CD4-positive, alpha-beta T cell (primary cell): Measurements from ENCODE around the gene ZNF273. TPM values are rescaled to one million over a fixed set of nuclear protein-coding genes. Genes with fewer than 3 reads are reported as not detected.
"Not testable (repeated sequence)": the region's sequence is repeated elsewhere in the genome, so short reads cannot be mapped to it uniquely, and the experiment has no call there.

ENCODE experiments used
- ATAC-seq: fragments of 200-7000 bp; cut with Tn5 transposase; one replicate; pipeline ENCODE4 v1.10.0; 2022; ENCODE audit warnings: mild to moderate bottlenecking; ENCODE audit not compliant: poor library complexity
- CTCF ChIA-PET: fragments of 350-600 bp; sonication (Branson Sonifier 250); formaldehyde crosslinking; loops from one replicate; lab custom pipeline; 2021; ENCODE audit warnings: antibody characterized with exemption, inconsistent platforms; lab: Charles Lee
- POLR2A ChIA-PET: fragments of 350-600 bp; sonication (Branson Sonifier 250); formaldehyde crosslinking; loops from one replicate; lab custom pipeline; 2021; ENCODE audit warnings: antibody characterized with exemption, inconsistent platforms; lab: Charles Lee
- DNase-seq, 14 experiments: peaks; one replicate each; pipeline ENCODE4 v3.0.0-alpha.2; 2013 to 2020; ENCODE audit warnings: mixed read lengths in 2 of 14
- H3K27ac ChIP-seq, 2 donors: one replicate each; pipeline versions ENCODE4 v1.5.1 to v1.7.0; 2013; ENCODE audit warnings: low read length in 2 of 2, low read depth in 1 of 2, mild to moderate bottlenecking in 1 of 2
- H3K27me3 ChIP-seq, 2 experiments: 1 replicate in 1 of 2; 2 replicates in 1 of 2; pipeline versions ENCODE4 v1.6.1 to v1.7.0; 2013; ENCODE audit warnings: low read length in 2 of 2, control low read depth in 1 of 2, mild to moderate bottlenecking in 1 of 2, moderate library complexity in 1 of 2; ENCODE audit not compliant: insufficient read depth in 2 of 2, control insufficient read depth in 1 of 2
- H3K36me3 ChIP-seq: one replicate; pipeline ENCODE4 v1.6.1; 2013; ENCODE audit warnings: low read length, control low read depth; ENCODE audit not compliant: insufficient read depth
- H3K4me1 ChIP-seq: one replicate; pipeline ENCODE4 v1.6.1; 2013; ENCODE audit warnings: low read length, control low read depth; ENCODE audit not compliant: insufficient read depth
- H3K4me3 ChIP-seq: one replicate; pipeline ENCODE4 v1.5.1; 2013; ENCODE audit warnings: mild to moderate bottlenecking, low read length, moderate library complexity
- H3K9me3 ChIP-seq, 2 experiments: 1 replicate in 1 of 2; 2 replicates in 1 of 2; pipeline versions ENCODE4 v1.6.1 to v1.7.0; 2013; ENCODE audit warnings: low read length in 2 of 2, mild to moderate bottlenecking in 2 of 2, control low read depth in 1 of 2, moderate library complexity in 1 of 2; ENCODE audit not compliant: control insufficient read depth in 1 of 2, insufficient read depth in 1 of 2
- H3K27ac Mint-ChIP-seq: one replicate; pipeline ENCODE4 v1.8.0; 2020; ENCODE audit warnings: mixed read lengths
- H3K27me3 Mint-ChIP-seq: one replicate; pipeline ENCODE4 v1.8.0; 2021; ENCODE audit warnings: mixed read lengths
- H3K36me3 Mint-ChIP-seq: one replicate; pipeline ENCODE4 v1.8.0; 2021; ENCODE audit warnings: low read depth, mixed read lengths
- H3K4me1 Mint-ChIP-seq: one replicate; pipeline ENCODE4 v1.8.0; 2021; ENCODE audit warnings: low read depth, mixed read lengths
- H3K4me3 Mint-ChIP-seq: one replicate; pipeline ENCODE4 v1.8.0; 2020; ENCODE audit warnings: mild to moderate bottlenecking, mixed read lengths
- H3K9me3 Mint-ChIP-seq: one replicate; pipeline ENCODE4 v1.8.0; 2020; ENCODE audit warnings: mixed read lengths
- intact Hi-C, 2 experiments: fragments of 100-400 bp; cut with DNase I in 1 of 2; cut with micrococcal nuclease in 1 of 2; formaldehyde crosslinking; loops; one replicate each; pipeline versions ENCODE4 v1.15.1 to v1.9.0; 2023 to 2025; cut with DNase I, micrococcal nuclease
- total RNA-seq, 174 experiments: library from RNA in 2 of 174; stranded (reverse) in 2 of 174; gene quantifications; one replicate each; pipeline ENCODE4 v1.2.3 and lab custom pipeline; 2021 to 2026
- TF ChIP-seq, protein P1 (sequence below): fragments of 200-600 bp; IDR thresholded peaks from one replicate; pipeline ENCODE4 v1.8.0; 2022; ENCODE audit warnings: antibody characterized with exemption, mild to moderate bottlenecking

Gene ZNF273
- total RNA-seq, 2 experiments from 2014 or later: 6.8 TPM

GRCh38 chr7:64888561-64888900 is 14.5 kb upstream of the ZNF273 start:
- H3K4me3 Mint-ChIP-seq: peak overlapping the region; percentile 93
- Histone ChIP-seq H3K27me3 (peaks cover 38 to 49% of the 10 kb centered on the region in 2 experiments), H3K27ac (no peak overlapping the region), H3K4me1 (peaks cover 27% of the 10 kb centered on the region), H3K36me3 (no peaks in the 10 kb centered on the region), H3K4me3 (peak overlapping the region; percentile 52), H3K9me3 (peaks cover 0 to 17% of the 10 kb centered on the region in 2 experiments)
- intact Hi-C loops: loop anchor here in 1 of 2 experiments (5.0 kb wide), 1 partner anchor 91 kb away; no protein-coding TSS in a partner anchor
- H3K9me3 Mint-ChIP-seq: no peaks in the 10 kb centered on the region
- H3K36me3 Mint-ChIP-seq: no peaks in the 10 kb centered on the region
- H3K4me1 Mint-ChIP-seq: peaks cover 18% of the 10 kb centered on the region
- ChIA-PET POLR2A (interaction anchor here (1.0 to 2.6 kb wide), 4 partner anchors 15 to 325 kb away, joined by 3 to 10 read pairs (median 4); partner anchors contain the start of genes ERV3-1, ZNF138, ZNF273 and ZNF680), CTCF (interaction anchor here (0.6 kb wide), 1 partner anchor 990 kb away, joined by 4 read pairs; no protein-coding TSS in a partner anchor)
- peak; percentile 36 for ATAC-seq
- H3K27ac Mint-ChIP-seq: no peak overlapping the region
- TF ChIP-seq, protein P1, sequence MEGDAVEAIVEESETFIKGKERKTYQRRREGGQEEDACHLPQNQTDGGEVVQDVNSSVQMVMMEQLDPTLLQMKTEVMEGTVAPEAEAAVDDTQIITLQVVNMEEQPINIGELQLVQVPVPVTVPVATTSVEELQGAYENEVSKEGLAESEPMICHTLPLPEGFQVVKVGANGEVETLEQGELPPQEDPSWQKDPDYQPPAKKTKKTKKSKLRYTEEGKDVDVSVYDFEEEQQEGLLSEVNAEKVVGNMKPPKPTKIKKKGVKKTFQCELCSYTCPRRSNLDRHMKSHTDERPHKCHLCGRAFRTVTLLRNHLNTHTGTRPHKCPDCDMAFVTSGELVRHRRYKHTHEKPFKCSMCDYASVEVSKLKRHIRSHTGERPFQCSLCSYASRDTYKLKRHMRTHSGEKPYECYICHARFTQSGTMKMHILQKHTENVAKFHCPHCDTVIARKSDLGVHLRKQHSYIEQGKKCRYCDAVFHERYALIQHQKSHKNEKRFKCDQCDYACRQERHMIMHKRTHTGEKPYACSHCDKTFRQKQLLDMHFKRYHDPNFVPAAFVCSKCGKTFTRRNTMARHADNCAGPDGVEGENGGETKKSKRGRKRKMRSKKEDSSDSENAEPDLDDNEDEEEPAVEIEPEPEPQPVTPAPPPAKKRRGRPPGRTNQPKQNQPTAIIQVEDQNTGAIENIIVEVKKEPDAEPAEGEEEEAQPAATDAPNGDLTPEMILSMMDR: no peak
- peak in 1 of 14 experiments; percentile 5 for DNase-seq
- peaks cover 80% of the 10 kb centered on the region for H3K27me3 Mint-ChIP-seq

DNA sequence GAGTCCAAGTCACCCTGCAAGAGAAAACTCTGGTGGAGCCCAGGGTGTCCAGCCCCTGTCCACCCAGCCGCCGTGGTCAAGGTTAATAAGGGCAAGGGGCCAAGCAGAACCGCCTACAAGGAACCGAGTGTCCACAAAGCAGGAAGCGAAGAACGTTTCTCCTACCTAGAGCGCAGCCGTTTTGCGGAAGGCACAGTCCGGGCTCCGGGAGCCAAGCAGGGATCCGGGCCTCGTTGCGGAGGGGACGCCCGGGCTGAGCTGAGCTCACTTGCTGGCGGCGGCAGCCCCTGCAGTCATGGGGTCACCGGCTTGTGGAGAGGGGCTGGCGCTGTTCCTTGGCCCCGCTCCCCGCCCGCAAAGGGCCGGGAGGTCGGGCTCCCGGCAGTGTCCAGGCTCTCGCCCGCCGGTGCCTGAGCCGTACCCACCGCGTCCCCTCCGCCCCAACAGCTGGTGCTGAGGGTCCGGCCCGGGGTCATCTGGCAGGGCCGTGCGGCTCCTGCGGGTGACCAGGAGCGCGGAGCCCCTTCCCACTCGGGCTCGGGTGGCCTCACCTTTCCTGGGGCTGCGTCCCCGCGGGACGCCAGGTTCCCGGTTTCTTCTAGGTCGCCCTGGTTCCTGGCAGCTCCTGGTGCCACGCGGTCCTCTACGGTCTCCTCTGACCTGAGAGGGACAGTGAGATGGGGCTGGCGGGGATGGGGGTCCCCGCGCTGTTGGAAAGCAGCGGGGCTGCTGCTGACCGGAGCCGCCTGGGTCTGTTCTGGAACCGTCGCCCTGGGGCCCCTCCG is 14.0 kb upstream of the ZNF273 start:
- ChIA-PET CTCF (no interaction called here), POLR2A (interaction anchor here (2.6 kb wide), 1 partner anchor 14 kb away, joined by 10 read pairs; the partner anchor contains the start of gene ZNF273)
- Mint-ChIP-seq H3K27me3 (peaks cover 74% of the 10 kb centered on the region), H3K36me3 (no peaks in the 10 kb centered on the region), H3K27ac (no peak overlapping the region), H3K4me3 (peak overlapping the region; percentile 93), H3K4me1 (peaks cover 18% of the 10 kb centered on the region), H3K9me3 (no peaks in the 10 kb centered on the region)
- Histone ChIP-seq H3K4me3 (peak overlapping the region; percentile 52), H3K27me3 (peaks cover 32 to 44% of the 10 kb centered on the region in 2 experiments), H3K27ac (no peak overlapping the region), H3K9me3 (peaks cover 0 to 16% of the 10 kb centered on the region in 2 experiments), H3K36me3 (no peaks in the 10 kb centered on the region), H3K4me1 (peaks cover 27% of the 10 kb centered on the region)
- ATAC-seq: peak; percentile 39
- TF ChIP-seq, protein P1: no peak
- intact Hi-C loops: loop anchor here in 1 of 2 experiments (5.0 kb wide), 1 partner anchor 92 kb away; no protein-coding TSS in a partner anchor
- peak in 3 of 14 experiments; percentile 20 to 47 (median 43) for DNase-seq

DNA sequence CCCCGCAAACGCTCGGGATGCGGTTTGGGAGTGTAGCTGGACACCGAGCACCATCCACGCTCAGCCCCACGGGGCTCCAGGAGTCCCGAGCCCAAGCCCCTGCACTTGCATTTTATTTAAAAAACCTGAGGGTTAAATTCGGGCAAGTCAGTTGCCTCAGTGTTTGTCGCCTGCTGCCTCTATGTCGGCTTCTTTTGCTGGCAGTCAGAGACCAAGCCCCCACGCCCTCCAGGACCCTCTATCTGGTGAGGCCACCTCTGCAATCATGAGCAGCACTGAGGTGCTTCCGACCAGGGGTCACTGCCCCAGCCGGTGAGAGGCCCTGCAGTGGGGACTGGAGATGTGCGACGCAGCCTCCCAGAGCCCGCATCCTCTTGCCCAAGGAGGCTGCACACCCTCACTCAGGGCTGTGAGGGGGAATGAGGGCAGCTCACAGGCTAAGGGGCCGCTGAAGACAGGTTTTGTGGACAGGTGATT is 13.3 kb upstream of the ZNF273 start:
- TF ChIP-seq, protein P1: no peak
- ChIA-PET POLR2A (interaction anchor here (2.3 to 2.6 kb wide), 2 partner anchors 13 to 14 kb away, joined by 10 read pairs; partner anchors contain the start of gene ZNF273), CTCF (no interaction called here)
- no peaks in the 10 kb centered on the region for H3K36me3 Mint-ChIP-seq
- intact Hi-C loops: loop anchor here in 1 of 2 experiments (5.0 kb wide), 1 partner anchor 92 kb away; no protein-coding TSS in a partner anchor
- no peak for DNase-seq
- peak overlapping the region; percentile 69 for H3K4me3 Mint-ChIP-seq
- H3K9me3 ChIP-seq: peaks cover 0 to 11% of the 10 kb centered on the region in 2 experiments
- H3K27ac Mint-ChIP-seq: no peak overlapping the region
- no peaks in the 10 kb centered on the region for H3K9me3 Mint-ChIP-seq
- peaks cover 18% of the 10 kb centered on the region for H3K4me1 Mint-ChIP-seq
- H3K27me3 Mint-ChIP-seq: peaks cover 68% of the 10 kb centered on the region
- ATAC-seq: no peak
- H3K4me1 ChIP-seq: peaks cover 27% of the 10 kb centered on the region
- H3K4me3 ChIP-seq: peak overlapping the region; percentile 52
- no peak overlapping the region for H3K27ac ChIP-seq
- no peaks in the 10 kb centered on the region for H3K36me3 ChIP-seq
- H3K27me3 ChIP-seq: peaks cover 32 to 40% of the 10 kb centered on the region in 2 experiments

DNA sequence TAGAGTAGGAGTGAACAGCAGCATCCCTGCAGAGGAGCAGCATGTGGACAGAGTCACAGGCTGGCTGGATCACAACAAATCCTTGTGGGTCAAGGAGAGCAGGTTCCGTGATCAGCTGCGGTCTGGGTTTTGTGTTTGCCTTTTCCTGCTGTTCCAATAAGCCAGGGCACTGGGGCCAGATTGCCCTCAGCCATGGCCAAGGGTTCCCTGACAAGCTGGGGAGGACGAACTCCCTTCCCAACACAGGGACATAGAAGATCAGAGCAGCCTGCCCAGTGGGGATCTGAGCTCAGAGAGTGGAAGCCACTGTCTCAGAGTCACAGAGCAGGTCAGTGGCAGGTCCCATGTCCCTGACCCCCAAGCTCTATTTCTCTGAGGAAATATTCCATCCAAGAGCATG is 12.8 kb upstream of the ZNF273 start:
- Mint-ChIP-seq H3K27me3 (peaks cover 62% of the 10 kb centered on the region), H3K4me1 (peaks cover 18% of the 10 kb centered on the region)
- intact Hi-C loops, H3K27ac ChIP-seq, H3K9me3 ChIP-seq, H3K27ac Mint-ChIP-seq, H3K4me3 Mint-ChIP-seq, DNase-seq, H3K36me3 ChIP-seq, H3K9me3 Mint-ChIP-seq, H3K4me3 ChIP-seq, H3K36me3 Mint-ChIP-seq, ATAC-seq, CTCF ChIA-PET: not testable (repeated sequence)
- POLR2A ChIA-PET: interaction anchor here (2.3 kb wide), 1 partner anchor 12 kb away, joined by 10 read pairs; the partner anchor contains the start of gene ZNF273
- Histone ChIP-seq H3K27me3 (peaks cover 32 to 37% of the 10 kb centered on the region in 2 experiments), H3K4me1 (peaks cover 27% of the 10 kb centered on the region)
